ENCODE measurements around the gene SYT7. TPM values are rescaled to one million over a fixed set of nuclear protein-coding genes. Genes with fewer than 3 reads are reported as not detected.

The SYT7 gene
- total RNA-seq, 1 donor from 2014 or later = 7.6 TPM

DNA sequence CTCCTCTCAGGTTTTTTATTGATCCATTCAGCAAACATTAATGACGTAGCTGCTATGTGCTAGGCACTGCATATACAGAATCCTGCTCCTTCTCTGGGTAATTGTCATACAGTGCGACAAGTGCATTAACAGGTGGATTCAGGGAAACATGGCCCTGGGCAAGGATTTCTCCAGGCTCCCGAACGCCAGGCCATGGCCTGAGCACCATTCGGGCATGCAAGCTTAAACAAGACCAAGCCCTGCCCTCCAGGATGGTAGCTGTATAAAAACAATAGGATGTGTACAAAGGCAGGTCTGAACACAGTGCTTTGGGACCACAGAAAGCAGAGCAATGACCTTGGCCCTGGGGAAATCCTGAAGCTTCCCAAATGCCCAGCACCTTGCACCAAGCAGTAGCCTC is 9.1 kb upstream of the SYT7 start:
- peaks cover 27% of the 10 kb centered on the region for H3K27me3 Mint-ChIP-seq (ENCODE audit: low read depth)
- TF ChIP-seq, protein P1, sequence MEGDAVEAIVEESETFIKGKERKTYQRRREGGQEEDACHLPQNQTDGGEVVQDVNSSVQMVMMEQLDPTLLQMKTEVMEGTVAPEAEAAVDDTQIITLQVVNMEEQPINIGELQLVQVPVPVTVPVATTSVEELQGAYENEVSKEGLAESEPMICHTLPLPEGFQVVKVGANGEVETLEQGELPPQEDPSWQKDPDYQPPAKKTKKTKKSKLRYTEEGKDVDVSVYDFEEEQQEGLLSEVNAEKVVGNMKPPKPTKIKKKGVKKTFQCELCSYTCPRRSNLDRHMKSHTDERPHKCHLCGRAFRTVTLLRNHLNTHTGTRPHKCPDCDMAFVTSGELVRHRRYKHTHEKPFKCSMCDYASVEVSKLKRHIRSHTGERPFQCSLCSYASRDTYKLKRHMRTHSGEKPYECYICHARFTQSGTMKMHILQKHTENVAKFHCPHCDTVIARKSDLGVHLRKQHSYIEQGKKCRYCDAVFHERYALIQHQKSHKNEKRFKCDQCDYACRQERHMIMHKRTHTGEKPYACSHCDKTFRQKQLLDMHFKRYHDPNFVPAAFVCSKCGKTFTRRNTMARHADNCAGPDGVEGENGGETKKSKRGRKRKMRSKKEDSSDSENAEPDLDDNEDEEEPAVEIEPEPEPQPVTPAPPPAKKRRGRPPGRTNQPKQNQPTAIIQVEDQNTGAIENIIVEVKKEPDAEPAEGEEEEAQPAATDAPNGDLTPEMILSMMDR (IDR thresholded peaks at IDR 0.05; ENCODE audit: unreplicated experiment) = no peak
- peak overlapping the region; percentile 23 for H3K4me3 Mint-ChIP-seq
- H3K36me3 Mint-ChIP-seq = no peaks in the 10 kb centered on the region
- no peaks in the 10 kb centered on the region for H3K9me3 Mint-ChIP-seq
- H3K4me1 Mint-ChIP-seq = peaks cover 33% of the 10 kb centered on the region
- no peak for DNase-seq (ENCODE audit: low spot score in 2 of 2, unreplicated experiment in 2 of 2)
- no peak overlapping the region for H3K27ac Mint-ChIP-seq

- H3K4me3 Mint-ChIP-seq = peak overlapping the region; percentile 66
- H3K36me3 Mint-ChIP-seq = no peaks in the 10 kb centered on the region
These were observed 7.9 kb upstream of the SYT7 start for GRCh38 chr11:61588728-61589191.

GRCh38 chr11:61587951-61588727 is 7.3 kb upstream of the SYT7 start:
- peaks cover 30% of the 10 kb centered on the region for H3K27me3 Mint-ChIP-seq (ENCODE audit: low read depth)
- TF ChIP-seq, protein P1 (IDR thresholded peaks at IDR 0.05; ENCODE audit: unreplicated experiment) = no peak
- peak in 1 of 2 experiments; percentile 75 for DNase-seq (ENCODE audit: low spot score in 2 of 2, unreplicated experiment in 2 of 2)

More at GRCh38 chr11:61588728-61589191, 7.9 kb upstream of the SYT7 start:
- DNase-seq (ENCODE audit: low spot score in 2 of 2, unreplicated experiment in 2 of 2) = no peak
- H3K9me3 Mint-ChIP-seq = no peaks in the 10 kb centered on the region
- H3K27me3 Mint-ChIP-seq (ENCODE audit: low read depth) = peaks cover 27% of the 10 kb centered on the region
- H3K4me1 Mint-ChIP-seq = peaks cover 30% of the 10 kb centered on the region
- no peak overlapping the region for H3K27ac Mint-ChIP-seq
- TF ChIP-seq, protein P1 (IDR thresholded peaks at IDR 0.05; ENCODE audit: unreplicated experiment) = no peak

DNA sequence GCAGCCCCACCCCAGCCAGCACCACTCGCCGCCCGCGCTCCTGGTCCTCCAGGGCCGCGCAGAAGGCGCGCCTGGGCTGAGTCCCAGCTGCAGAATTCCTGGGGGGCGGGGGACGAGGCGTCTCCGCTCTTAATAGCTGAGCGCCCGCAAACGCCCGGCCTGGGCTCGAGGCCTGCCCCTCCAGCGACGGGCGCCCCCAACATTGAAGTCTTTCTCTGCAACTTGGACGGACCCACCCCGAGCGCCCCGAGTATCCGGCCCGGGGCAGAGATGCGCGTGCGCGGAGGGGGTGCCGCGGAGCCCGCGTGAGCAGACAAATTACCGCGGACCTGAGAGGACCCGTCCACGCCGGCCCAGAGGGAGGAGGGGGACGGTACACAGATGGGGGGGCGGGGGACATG is 6.7 kb upstream of the SYT7 start:
- TF ChIP-seq, protein P1 (IDR thresholded peaks at IDR 0.05; ENCODE audit: unreplicated experiment) = no peak
- Mint-ChIP-seq H3K27ac (no peak overlapping the region), H3K9me3 (no peaks in the 10 kb centered on the region), H3K4me1 (peaks cover 30% of the 10 kb centered on the region), H3K27me3 (ENCODE audit: low read depth) (peaks cover 30% of the 10 kb centered on the region), H3K36me3 (no peaks in the 10 kb centered on the region), H3K4me3 (peak overlapping the region; percentile 66)
- DNase-seq (ENCODE audit: low spot score in 2 of 2, unreplicated experiment in 2 of 2) = peak; percentile 48 to 73

More at GRCh38 chr11:61587951-61588727, 7.3 kb upstream of the SYT7 start:
- no peaks in the 10 kb centered on the region for H3K36me3 Mint-ChIP-seq
- H3K4me1 Mint-ChIP-seq = peaks cover 30% of the 10 kb centered on the region
- H3K4me3 Mint-ChIP-seq = peak overlapping the region; percentile 66
- no peaks in the 10 kb centered on the region for H3K9me3 Mint-ChIP-seq
- H3K27ac Mint-ChIP-seq = peak overlapping the region; percentile 30

GRCh38 chr11:61586792-61587430 is 6.0 kb upstream of the SYT7 start:
- Mint-ChIP-seq H3K9me3 (no peaks in the 10 kb centered on the region), H3K36me3 (no peaks in the 10 kb centered on the region), H3K27ac (peak overlapping the region; percentile 51), H3K4me3 (peak overlapping the region; percentile 66), H3K27me3 (ENCODE audit: low read depth) (peaks cover 32% of the 10 kb centered on the region), H3K4me1 (peaks cover 30% of the 10 kb centered on the region)
- no peak for DNase-seq (ENCODE audit: low spot score in 2 of 2, unreplicated experiment in 2 of 2)
- TF ChIP-seq, protein P1 (IDR thresholded peaks at IDR 0.05; ENCODE audit: unreplicated experiment) = no peak

All from mesothelial cell of epicardium (in vitro differentiated cells).